ENCODE data around the gene PITHD1.
"Not testable (repeated sequence)": the region's sequence is repeated elsewhere in the genome, so short reads cannot be mapped to it uniquely, and the experiment has no call there.

Gene PITHD1

DNA sequence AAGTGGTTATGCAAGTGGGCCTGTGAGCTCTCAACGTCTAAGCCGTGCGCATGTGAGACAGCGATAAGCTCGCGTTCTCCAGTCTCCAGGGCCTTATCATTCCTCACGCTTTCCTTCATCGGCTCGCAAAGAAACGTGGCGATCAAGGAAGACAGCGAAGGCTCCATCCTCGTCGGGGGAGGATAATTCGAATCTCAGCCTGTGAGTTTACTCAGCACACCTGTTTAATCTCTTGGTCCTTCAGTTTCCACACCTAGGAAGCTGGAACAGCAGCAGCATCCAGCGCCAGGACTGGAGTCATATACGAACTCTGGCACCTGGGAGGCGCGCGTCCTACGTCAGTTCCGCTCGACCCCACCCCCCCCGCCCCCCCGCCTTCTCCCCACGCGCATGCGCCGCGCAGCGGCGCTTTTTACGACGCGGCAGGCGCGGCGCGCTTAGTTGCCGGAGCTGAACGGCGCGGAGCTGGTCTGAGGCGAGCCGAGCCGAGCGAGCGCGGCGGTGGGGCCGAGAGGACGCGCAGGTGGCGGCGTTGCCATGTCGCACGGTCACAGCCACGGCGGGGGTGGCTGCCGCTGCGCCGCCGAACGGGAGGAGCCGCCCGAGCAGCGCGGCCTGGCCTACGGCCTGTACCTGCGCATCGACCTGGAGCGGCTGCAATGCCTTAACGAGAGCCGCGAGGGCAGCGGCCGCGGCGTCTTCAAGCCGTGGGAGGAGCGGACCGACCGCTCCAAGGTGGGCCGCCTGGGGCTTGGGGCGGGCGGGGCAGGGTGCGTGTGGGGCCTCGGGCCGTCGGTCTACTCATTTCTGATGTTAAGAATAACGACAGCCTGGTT is at the start of gene PITHD1:
Gene PITHD1 (plus strand): TSS at position 440 of the 836 bp plus-strand sequence. CDS start 98 bp downstream, at position 538.
- peak; percentile 48 to 56 for DNase-seq (ENCODE audit: low read depth in 2 of 2)

GRCh38 chr1:23732363-23733224 is 45.6 kb upstream of the PITHD1 start:
- DNase-seq (ENCODE audit: low read depth in 2 of 2) = no peak

GRCh38 chr1:23733281-23733680 is 44.9 kb upstream of the PITHD1 start:
- DNase-seq (ENCODE audit: low read depth in 2 of 2) = not testable (repeated sequence)

DNA sequence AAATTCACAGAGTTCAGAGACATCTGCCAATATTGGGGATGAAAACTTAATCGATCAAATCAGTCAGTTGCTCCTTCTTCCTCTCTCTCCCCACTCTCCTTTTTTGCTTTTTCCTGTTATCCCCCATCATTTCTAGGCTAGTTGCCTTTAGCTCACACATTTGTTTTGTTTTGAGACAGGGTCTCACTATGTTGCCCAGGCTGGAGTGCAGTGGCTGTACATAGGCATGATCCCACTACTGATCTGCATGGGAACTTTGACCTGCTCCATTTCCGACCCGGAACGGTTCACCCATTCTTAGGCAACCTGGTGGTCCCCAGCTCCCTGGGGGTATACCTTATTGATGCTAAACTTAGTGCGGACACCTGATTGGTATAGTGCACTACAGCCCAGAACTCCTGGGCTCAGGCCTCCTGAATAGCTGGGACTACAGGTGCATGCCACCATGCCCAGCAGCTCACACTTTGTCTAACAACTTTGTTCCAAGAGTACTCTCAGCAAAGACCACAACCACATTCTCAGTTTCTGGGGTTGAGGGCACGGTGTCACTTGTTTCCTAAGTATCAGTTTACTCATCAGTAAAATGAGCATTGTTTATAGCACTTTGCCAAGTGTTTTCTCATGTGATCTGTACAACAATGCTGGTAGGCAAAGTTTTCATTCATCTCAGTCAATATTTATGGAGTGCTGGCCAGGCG is 41.6 kb upstream of the PITHD1 start:
- DNase-seq (ENCODE audit: low read depth in 2 of 2) = no peak

DNA sequence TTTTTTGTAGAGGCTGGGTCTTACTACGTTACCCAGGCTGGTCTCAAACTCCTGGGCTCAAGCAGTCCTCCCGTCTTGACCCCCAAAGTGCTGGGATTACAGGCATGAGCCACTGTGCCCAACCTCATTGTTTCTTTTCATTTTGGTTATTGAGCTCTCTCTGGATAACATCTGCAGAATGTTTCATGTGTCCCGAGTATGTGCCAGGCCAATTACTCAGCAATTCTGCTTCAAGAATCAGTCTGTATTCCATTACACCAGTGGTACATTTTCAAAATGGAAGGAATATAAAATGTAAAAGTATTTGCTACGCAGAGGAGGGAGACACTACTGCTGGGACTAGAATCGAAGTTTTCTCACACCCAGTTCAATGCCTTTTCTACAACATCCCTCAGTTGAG is 36.6 kb upstream of the PITHD1 start:
- no peak for DNase-seq (ENCODE audit: low read depth in 2 of 2)

GRCh38 chr1:23742670-23743286 is 35.4 kb upstream of the PITHD1 start:
- peak in 1 of 2 donors; percentile 17 for DNase-seq (ENCODE audit: low read depth in 2 of 2)

DNA sequence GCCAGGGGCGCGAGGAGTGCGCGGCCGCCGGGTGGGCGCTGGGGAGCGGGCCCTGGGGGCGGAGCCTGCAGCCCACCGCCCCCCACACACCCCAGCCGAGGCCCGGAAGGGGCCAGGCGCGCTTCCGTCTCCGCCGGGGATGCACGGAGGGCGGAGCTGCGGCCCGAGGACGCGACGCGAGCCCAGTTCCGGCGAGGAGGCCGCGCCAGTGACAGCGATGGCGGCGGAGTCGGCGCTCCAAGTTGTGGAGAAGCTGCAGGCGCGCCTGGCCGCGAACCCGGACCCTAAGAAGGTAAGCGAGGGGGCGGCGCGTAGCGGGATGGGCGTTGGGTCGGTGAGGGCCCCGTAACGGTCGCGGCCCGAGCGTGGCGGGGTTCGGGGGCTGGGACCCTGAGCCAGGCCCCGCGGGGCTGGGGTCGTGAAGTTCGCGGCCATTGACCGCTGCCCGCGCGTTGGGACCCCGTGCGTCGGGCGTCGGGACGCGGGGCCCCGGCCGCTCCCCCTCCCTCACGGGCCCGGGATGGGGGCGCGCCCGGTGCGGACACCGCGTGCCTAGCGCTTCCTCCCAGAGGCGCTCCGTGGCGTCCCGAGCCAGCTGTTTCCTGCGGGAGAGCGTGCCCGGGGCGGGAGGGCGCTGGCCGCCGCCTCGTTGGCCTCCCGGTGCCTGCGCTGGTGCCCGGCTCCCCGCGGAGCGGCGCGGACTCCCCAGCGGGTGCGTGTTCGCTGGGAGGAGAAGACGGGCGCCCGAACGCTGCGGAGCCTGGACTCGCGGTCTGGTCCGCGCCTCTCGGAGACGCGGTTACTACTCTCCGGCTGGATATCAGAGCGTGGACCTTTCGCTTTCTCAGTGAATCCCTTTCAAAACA is 34.7 kb upstream of the PITHD1 start, which contains the start of gene ELOA:
Gene ELOA (plus strand): TSS at position 185 of the 866 bp plus-strand sequence. CDS start 33 bp downstream, at position 218.
- DNase-seq (ENCODE audit: low read depth in 2 of 2) = peak; percentile 36 to 53

DNA sequence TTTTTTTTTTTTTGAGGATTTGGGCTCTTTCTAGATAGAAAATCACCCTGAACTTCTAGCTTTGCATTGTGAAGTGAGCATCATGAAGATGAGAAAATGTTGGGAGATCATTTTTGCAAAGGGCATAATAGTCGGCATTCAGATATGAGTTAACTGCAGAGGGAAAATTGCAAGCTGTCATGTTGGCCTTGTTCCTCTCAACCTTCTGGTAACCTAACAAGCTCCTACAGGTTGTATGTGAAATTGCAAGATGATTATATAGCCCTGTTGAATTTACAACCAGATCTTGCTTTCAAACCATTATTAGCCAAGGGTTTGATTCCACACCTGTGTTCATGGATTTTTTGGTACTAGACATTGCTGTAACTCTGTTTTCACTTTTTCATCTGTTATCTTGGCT is 32.7 kb upstream of the PITHD1 start:
- no peak for DNase-seq (ENCODE audit: low read depth in 2 of 2)

DNA sequence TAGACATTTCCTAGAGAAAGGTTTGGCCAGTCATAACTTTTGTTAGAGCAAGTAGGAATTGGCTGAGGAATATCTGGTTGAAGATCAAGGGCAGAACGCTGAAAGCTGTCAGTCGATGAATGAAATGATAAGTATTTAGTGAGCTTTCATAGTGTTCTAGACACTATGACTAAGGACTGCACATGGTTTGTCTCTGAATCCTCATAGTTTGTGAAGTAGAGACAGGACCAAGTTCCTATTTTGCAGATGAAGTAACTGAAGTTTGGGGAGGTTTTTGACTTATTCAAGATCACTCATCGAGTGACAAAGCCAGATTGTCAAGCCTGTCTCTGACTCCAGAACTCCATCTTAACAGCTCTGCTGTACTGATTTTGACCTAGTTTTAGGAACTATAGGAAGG is 30.2 kb upstream of the PITHD1 start:
- DNase-seq (ENCODE audit: low read depth in 2 of 2) = no peak

- DNase-seq (ENCODE audit: low read depth in 2 of 2) = no peak
Observed at GRCh38 chr1:23751050-23751814, 27.0 kb upstream of the PITHD1 start.

GRCh38 chr1:23751815-23752200 is 26.4 kb upstream of the PITHD1 start:
- DNase-seq (ENCODE audit: low read depth in 2 of 2) = no peak

DNA sequence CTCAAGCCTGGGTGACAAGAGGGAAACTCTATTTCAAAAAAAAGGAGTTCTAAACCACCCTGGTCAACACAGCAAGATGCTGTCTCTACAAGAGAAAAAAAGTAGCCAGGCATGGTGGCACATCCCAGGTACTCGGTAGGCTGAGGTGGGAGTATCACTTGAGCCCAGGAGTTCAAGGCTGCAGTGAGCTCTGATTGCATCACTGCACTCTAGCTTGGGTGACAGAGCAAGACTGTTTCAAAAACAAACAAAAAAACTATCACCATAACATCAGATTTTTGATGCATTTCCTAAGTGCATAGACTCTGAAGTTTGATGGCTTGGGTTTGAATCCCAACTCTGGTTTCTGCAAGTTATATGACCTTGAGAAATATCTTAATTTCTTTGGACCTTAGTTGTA is 25.3 kb upstream of the PITHD1 start:
- no peak for DNase-seq (ENCODE audit: low read depth in 2 of 2)

DNA sequence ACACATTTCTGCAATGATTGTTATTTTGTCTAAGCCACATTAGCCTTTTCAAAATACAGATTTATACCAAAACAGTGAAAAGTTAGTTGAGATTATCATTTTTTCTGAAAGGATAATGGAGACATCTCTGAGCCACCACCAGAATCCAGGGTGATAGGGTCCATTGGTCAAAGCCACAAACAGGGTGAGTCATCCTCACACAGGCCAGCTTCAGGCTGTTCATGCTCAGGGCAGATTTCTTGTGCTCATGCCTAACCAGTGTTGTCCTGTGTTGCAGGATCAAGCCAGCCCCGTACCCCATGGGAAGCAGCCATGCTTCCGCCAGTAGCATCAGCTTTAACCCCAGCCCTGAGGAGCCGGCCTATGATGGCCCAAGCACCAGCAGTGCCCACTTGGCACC is 21.5 kb upstream of the PITHD1 start:
- DNase-seq (ENCODE audit: low read depth in 2 of 2) = no peak

- no peak for DNase-seq (ENCODE audit: low read depth in 2 of 2)
Observed at GRCh38 chr1:23757812-23758211, 20.4 kb upstream of the PITHD1 start.

DNA sequence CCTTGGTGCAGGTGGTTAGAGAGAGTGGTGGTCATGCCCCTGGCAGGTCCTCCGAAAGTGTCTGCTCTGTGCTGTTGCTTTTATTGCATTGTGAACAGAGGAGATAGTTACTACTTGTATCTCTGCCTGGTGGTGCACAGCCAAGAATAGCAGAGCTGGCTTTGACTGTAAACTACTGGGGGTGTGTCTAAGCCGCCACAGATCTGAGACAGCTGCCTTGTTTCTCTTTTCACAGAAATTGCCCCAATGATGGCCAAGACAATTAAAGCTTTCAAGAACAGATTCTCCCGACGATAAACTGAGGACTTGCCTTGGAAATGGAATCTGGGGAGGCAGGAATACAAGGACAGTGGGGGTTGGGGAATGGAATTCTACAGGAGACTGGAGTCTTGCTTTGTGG is 18.9 kb upstream of the PITHD1 start:
- DNase-seq (ENCODE audit: low read depth in 2 of 2) = no peak

DNA sequence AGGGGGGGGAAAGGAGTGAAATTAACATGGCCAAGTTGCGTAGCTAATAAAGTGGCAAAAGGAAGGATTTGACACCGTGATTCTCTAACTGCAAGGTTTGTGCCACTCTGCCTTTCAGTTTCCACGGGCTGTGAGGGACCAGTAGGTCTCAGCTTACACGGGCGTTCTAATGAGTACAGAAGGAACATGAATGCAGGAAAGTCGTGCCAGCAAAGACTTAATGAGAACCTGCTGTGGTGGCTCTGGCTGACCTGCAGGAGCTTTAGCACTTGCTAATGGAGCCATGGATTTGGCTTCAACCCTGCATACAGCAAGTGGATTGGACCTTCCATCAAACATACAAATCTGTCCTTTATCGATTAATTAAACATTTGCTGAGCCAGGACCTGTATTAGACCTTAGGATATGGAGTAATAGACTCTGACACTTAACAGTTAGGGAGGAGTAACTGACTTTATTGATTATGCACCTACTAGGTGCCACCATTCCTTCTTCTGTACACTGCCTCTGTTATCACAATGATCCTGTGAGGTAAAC is 15.1 kb upstream of the PITHD1 start:
- no peak for DNase-seq (ENCODE audit: low read depth in 2 of 2)

DNA sequence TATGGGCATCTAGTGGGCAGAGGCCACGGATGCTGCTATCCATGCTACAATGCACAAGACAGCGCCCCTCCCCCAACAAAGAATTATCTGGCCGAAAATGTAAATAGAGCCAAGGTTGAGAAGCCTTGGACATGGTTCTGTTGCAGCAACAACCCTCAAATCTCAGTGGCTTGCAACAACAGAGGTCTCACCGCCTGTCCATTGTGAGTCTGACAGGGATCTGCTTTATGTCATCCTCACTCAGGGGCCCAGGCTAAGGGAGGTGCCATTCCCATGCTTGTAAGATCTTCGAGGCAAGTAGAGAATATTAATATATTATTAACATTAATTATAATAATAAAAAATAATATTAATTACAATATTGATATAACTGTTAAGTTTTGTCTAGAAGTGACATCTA is 9.5 kb upstream of the PITHD1 start:
- no peak for DNase-seq (ENCODE audit: low read depth in 2 of 2)

GRCh38 chr1:23772049-23772853 is 6.0 kb upstream of the PITHD1 start:
- peak; percentile 66 to 78 for DNase-seq (ENCODE audit: low read depth in 2 of 2)

DNA sequence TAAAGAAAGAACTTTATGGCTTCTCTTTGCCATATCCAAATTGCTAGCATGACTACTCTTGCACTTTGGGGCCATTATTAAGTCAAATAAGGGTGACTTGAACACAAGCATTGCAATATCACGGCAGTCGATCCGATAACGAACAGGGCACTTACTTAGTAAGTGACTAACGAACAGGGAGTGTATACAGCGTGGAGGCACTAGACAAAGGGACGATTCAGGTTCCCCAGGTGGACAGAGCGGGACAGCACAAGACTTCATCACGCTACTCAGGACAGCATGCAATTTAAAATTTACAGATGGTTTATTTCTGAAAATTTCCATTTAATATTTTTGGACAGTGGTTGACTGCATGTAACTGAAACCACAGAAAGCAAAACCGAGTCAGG is 5.4 kb upstream of the PITHD1 start:
- no peak for DNase-seq (ENCODE audit: low read depth in 2 of 2)

Measured in stimulated activated CD4-positive, alpha-beta T cell treated with anti-CD3 and anti-CD28 coated beads, Interleukin-1b, Interleukin-23, amount 100 ng/mL, for 1 hour (primary cell).